Astrocyte (in vitro differentiated cells and primary cell): Measurements from ENCODE around the gene PADI3. TPM values are rescaled to one million over a fixed set of nuclear protein-coding genes. Genes with fewer than 3 reads are reported as not detected.

Experiments used
- DNase-seq: peaks from one replicate; pipeline ENCODE4 v3.0.0-alpha.2; 2010; ENCODE audit warnings: low read depth
- FAIRE-seq: peaks from 2 replicates; lab custom pipeline; 2011; peaks lifted over from hg19 to GRCh38; lab: Jason Lieb, UNC
- H2AFZ ChIP-seq: 2 replicates; pipeline ENCODE4 v1.6.0; 2012; ENCODE audit warnings: low read depth, low read length, inconsistent platforms
- H3K27ac ChIP-seq: 2 replicates; pipeline ENCODE4 v1.5.1; 2011; ENCODE audit warnings: low read depth, low read length, inconsistent platforms
- H3K27me3 ChIP-seq: 2 replicates; pipeline ENCODE4 v1.6.0; 2011; ENCODE audit warnings: low read length, inconsistent platforms; ENCODE audit not compliant: insufficient read depth
- H3K36me3 ChIP-seq: 2 replicates; pipeline ENCODE4 v1.5.1; 2011; ENCODE audit warnings: low read length, inconsistent platforms; ENCODE audit not compliant: insufficient read depth
- H3K4me1 ChIP-seq: 2 replicates; pipeline ENCODE4 v1.5.1; 2011; ENCODE audit warnings: low read length, inconsistent platforms; ENCODE audit not compliant: insufficient read depth
- H3K4me2 ChIP-seq: 2 replicates; pipeline ENCODE4 v1.6.0; 2012; ENCODE audit warnings: low read length, inconsistent platforms
- H3K4me3 ChIP-seq: 2 replicates; pipeline ENCODE4 v1.5.1; 2011; ENCODE audit warnings: low read depth, mild to moderate bottlenecking, low read length, inconsistent platforms; ENCODE audit not compliant: insufficient read depth
- H3K79me2 ChIP-seq: 2 replicates; pipeline ENCODE4 v1.6.0; 2012; ENCODE audit warnings: mild to moderate bottlenecking, low read length, inconsistent platforms; ENCODE audit not compliant: insufficient read depth
- H3K9ac ChIP-seq: 2 replicates; pipeline ENCODE4 v1.6.0; 2012; ENCODE audit warnings: mild to moderate bottlenecking, low read length, inconsistent platforms
- H3K9me3 ChIP-seq: 2 replicates; pipeline ENCODE4 v1.5.1; 2012; ENCODE audit warnings: low read depth, mild to moderate bottlenecking, low read length, inconsistent platforms; ENCODE audit not compliant: insufficient read depth
- H4K20me1 ChIP-seq: 2 replicates; pipeline ENCODE4 v1.6.0; 2012; ENCODE audit warnings: low read length, inconsistent platforms; ENCODE audit not compliant: insufficient read depth
- H3K27ac Mint-ChIP-seq: one replicate; pipeline ENCODE4 v1.8.0; 2021; ENCODE audit warnings: mild to moderate bottlenecking, mixed read lengths; ENCODE audit not compliant: unreplicated experiment
- H3K27me3 Mint-ChIP-seq: one replicate; pipeline ENCODE4 v1.8.0; 2021; ENCODE audit warnings: low read depth, mixed read lengths; ENCODE audit not compliant: unreplicated experiment
- H3K36me3 Mint-ChIP-seq: one replicate; pipeline ENCODE4 v1.8.0; 2021; ENCODE audit warnings: low read depth, mixed read lengths; ENCODE audit not compliant: unreplicated experiment
- H3K4me1 Mint-ChIP-seq: one replicate; pipeline ENCODE4 v1.8.0; 2021; ENCODE audit warnings: low read depth, mixed read lengths; ENCODE audit not compliant: unreplicated experiment
- H3K4me3 Mint-ChIP-seq: one replicate; pipeline ENCODE4 v1.8.0; 2021; ENCODE audit warnings: mild to moderate bottlenecking, moderate library complexity, mixed read lengths; ENCODE audit not compliant: unreplicated experiment
- H3K9me3 Mint-ChIP-seq: one replicate; pipeline ENCODE4 v1.8.0; 2021; ENCODE audit warnings: mild to moderate bottlenecking, mixed read lengths; ENCODE audit not compliant: unreplicated experiment
- EZH2 ChIP-seq: IDR thresholded peaks from 2 replicates; pipeline ENCODE4 v1.6.1; 2012; ENCODE audit warnings: mild to moderate bottlenecking, low read length, inconsistent platforms; ENCODE audit not compliant: insufficient read depth
- total RNA-seq: library from RNA; stranded (reverse); gene quantifications from 2 replicates; pipeline ENCODE4 v1.2.1, GENCODE V29; 2021
- TF ChIP-seq, protein P1 (sequence below): IDR thresholded peaks from 2 replicates; pipeline ENCODE4 v1.5.1; 2011; ENCODE audit warnings: low read depth, mild to moderate bottlenecking, inconsistent platforms, low read length, moderate library complexity; ENCODE audit not compliant: insufficient read depth

Gene PADI3
- total RNA-seq, 1 donor from 2014 or later: 0.09 TPM

- H3K36me3 ChIP-seq: no peaks in the 10 kb centered on the region
- no peak overlapping the region for H2AFZ ChIP-seq
- H3K9me3 ChIP-seq: no peaks in the 10 kb centered on the region
- Mint-ChIP-seq H3K27ac (no peak overlapping the region), H3K4me3 (no peak overlapping the region), H3K9me3 (peaks cover 2% of the 10 kb centered on the region), H3K27me3 (peaks cover 34% of the 10 kb centered on the region), H3K4me1 (no peaks in the 10 kb centered on the region), H3K36me3 (no peaks in the 10 kb centered on the region)
- no peak overlapping the region for H3K9ac ChIP-seq
- no peaks in the 10 kb centered on the region for H4K20me1 ChIP-seq
- DNase-seq (no peak), FAIRE-seq (no peak)
- TF ChIP-seq, protein P1, sequence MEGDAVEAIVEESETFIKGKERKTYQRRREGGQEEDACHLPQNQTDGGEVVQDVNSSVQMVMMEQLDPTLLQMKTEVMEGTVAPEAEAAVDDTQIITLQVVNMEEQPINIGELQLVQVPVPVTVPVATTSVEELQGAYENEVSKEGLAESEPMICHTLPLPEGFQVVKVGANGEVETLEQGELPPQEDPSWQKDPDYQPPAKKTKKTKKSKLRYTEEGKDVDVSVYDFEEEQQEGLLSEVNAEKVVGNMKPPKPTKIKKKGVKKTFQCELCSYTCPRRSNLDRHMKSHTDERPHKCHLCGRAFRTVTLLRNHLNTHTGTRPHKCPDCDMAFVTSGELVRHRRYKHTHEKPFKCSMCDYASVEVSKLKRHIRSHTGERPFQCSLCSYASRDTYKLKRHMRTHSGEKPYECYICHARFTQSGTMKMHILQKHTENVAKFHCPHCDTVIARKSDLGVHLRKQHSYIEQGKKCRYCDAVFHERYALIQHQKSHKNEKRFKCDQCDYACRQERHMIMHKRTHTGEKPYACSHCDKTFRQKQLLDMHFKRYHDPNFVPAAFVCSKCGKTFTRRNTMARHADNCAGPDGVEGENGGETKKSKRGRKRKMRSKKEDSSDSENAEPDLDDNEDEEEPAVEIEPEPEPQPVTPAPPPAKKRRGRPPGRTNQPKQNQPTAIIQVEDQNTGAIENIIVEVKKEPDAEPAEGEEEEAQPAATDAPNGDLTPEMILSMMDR: no peak
- no peak for TF ChIP-seq EZH2
- H3K27me3 ChIP-seq: no peaks in the 10 kb centered on the region
- H3K27ac ChIP-seq: no peak overlapping the region
- H3K4me1 ChIP-seq: peaks cover 6% of the 10 kb centered on the region
- no peak overlapping the region for H3K4me3 ChIP-seq
- no peaks in the 10 kb centered on the region for H3K79me2 ChIP-seq
- no peak overlapping the region for H3K4me2 ChIP-seq
These were observed 26.3 kb upstream of the PADI3 start for GRCh38 chr1:17222557-17222956.

DNA sequence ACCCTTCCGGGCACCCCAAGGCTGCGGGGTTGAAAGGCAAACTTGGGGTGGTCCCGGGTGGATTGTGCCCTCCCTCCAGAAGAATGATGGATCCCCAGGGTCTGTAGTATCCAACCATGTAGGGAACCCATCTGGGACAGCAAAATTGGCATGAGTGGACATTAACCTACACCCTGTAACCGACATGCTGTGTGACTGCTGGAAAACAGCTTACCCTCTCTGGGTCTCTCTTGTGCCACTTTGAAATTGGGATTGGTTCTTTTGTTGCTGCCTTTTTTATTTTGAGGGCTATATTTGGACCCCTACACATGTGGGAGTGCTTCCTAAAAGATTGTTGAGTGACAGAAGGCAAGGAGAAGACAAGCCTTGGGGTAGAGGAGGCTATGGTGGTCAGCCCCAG is 24.5 kb upstream of the PADI3 start:
- Mint-ChIP-seq H3K27me3 (peaks cover 36% of the 10 kb centered on the region), H3K36me3 (no peaks in the 10 kb centered on the region), H3K4me3 (no peak overlapping the region), H3K9me3 (peaks cover 2% of the 10 kb centered on the region), H3K4me1 (no peaks in the 10 kb centered on the region), H3K27ac (no peak overlapping the region)
- no peaks in the 10 kb centered on the region for H4K20me1 ChIP-seq
- H3K36me3 ChIP-seq: no peaks in the 10 kb centered on the region
- no peak overlapping the region for H3K27ac ChIP-seq
- no peaks in the 10 kb centered on the region for H3K9me3 ChIP-seq
- FAIRE-seq (no peak), DNase-seq (no peak)
- H2AFZ ChIP-seq: no peak overlapping the region
- no peak overlapping the region for H3K4me2 ChIP-seq
- no peaks in the 10 kb centered on the region for H3K27me3 ChIP-seq
- no peaks in the 10 kb centered on the region for H3K79me2 ChIP-seq
- H3K4me1 ChIP-seq: peaks cover 6% of the 10 kb centered on the region
- H3K9ac ChIP-seq: no peak overlapping the region
- H3K4me3 ChIP-seq: no peak overlapping the region
- no peak for TF ChIP-seq EZH2
- TF ChIP-seq, protein P1: no peak

DNA sequence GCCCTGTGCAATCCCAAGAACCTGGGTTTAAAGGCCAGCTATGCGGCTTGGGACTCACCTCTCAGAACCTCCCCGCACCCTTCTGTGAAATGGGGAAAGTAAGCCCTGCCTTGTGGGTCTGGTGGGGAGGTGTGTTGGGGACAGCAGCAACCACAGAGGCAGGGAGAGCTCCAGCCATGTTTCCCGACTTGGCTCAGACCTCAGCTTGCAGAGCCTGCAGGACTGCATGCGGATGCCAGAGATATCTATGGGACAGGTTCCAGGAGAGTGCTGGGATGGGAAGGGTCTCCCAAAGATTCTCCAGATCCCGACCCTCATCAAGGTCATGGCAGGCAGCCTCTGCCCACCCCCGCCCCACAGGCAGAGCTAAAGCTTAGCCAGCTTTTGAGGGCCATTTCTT is 23.8 kb upstream of the PADI3 start:
- FAIRE-seq (no peak), DNase-seq (no peak)
- no peak overlapping the region for H3K4me2 ChIP-seq
- no peak overlapping the region for H3K9ac ChIP-seq
- H3K27me3 Mint-ChIP-seq: peaks cover 41% of the 10 kb centered on the region
- no peak overlapping the region for H3K27ac ChIP-seq
- no peaks in the 10 kb centered on the region for H3K27me3 ChIP-seq
- H3K36me3 Mint-ChIP-seq: no peaks in the 10 kb centered on the region
- H3K4me3 Mint-ChIP-seq: no peak overlapping the region
- TF ChIP-seq EZH2: no peak
- no peak overlapping the region for H3K4me3 ChIP-seq
- H2AFZ ChIP-seq: no peak overlapping the region
- no peaks in the 10 kb centered on the region for H3K36me3 ChIP-seq
- no peaks in the 10 kb centered on the region for H3K4me1 Mint-ChIP-seq
- H3K4me1 ChIP-seq: peaks cover 6% of the 10 kb centered on the region
- H3K9me3 ChIP-seq: no peaks in the 10 kb centered on the region
- H3K9me3 Mint-ChIP-seq: peaks cover 2% of the 10 kb centered on the region
- H4K20me1 ChIP-seq: no peaks in the 10 kb centered on the region
- no peaks in the 10 kb centered on the region for H3K79me2 ChIP-seq
- no peak overlapping the region for H3K27ac Mint-ChIP-seq
